ENCODE measurements around the gene CLEC2A.

Gene CLEC2A

DNA sequence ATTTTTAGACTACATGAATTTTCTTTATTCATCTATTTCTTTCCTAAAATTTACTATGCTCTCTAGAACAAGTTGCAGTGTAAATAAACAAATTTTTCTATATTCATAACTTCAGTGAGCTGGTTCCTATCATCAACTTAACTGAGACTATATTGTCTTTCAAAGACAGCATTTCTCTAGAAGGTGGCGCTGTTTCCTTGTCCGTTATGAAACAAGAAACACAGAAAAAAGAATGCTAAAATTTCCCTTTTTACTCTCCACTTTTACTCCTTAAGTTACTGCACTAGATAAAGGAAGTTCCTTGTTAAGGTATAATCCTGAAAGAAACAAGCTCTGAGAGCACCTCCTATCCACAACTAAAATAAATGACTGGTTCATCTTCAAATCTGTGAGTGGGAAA lies 8.2 kb upstream of the CLEC2A start:
- no peak for DNase-seq

GRCh38 chr12:9936591-9936990 lies 4.4 kb upstream of the CLEC2A start:
- Histone ChIP-seq H3K9me3 (no peaks in the 10 kb centered on the region), H3K27me3 (peaks cover 13% of the 10 kb centered on the region), H3K4me1 (no peaks in the 10 kb centered on the region), H3K4me3 (ENCODE audit: low read depth, low read length) (no peak overlapping the region), H3K36me3 (no peaks in the 10 kb centered on the region)
- DNase-seq: no peak
- TF ChIP-seq, protein P1, sequence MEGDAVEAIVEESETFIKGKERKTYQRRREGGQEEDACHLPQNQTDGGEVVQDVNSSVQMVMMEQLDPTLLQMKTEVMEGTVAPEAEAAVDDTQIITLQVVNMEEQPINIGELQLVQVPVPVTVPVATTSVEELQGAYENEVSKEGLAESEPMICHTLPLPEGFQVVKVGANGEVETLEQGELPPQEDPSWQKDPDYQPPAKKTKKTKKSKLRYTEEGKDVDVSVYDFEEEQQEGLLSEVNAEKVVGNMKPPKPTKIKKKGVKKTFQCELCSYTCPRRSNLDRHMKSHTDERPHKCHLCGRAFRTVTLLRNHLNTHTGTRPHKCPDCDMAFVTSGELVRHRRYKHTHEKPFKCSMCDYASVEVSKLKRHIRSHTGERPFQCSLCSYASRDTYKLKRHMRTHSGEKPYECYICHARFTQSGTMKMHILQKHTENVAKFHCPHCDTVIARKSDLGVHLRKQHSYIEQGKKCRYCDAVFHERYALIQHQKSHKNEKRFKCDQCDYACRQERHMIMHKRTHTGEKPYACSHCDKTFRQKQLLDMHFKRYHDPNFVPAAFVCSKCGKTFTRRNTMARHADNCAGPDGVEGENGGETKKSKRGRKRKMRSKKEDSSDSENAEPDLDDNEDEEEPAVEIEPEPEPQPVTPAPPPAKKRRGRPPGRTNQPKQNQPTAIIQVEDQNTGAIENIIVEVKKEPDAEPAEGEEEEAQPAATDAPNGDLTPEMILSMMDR (IDR thresholded peaks at IDR 0.05; ENCODE audit: low read depth, low read length): no peak

More for the DNA sequence above, 8.2 kb upstream of the CLEC2A start:
- no peaks in the 10 kb centered on the region for H3K4me1 ChIP-seq
- no peaks in the 10 kb centered on the region for H3K36me3 ChIP-seq
- H3K9me3 ChIP-seq: no peaks in the 10 kb centered on the region
- TF ChIP-seq, protein P1 (IDR thresholded peaks at IDR 0.05; ENCODE audit: low read depth, low read length): peak; percentile 28
- no peak overlapping the region for H3K4me3 ChIP-seq (ENCODE audit: low read depth, low read length)
- peaks cover 21% of the 10 kb centered on the region for H3K27me3 ChIP-seq

GRCh38 chr12:9935026-9935425 lies 2.9 kb upstream of the CLEC2A start:
- Histone ChIP-seq H3K4me1 (no peaks in the 10 kb centered on the region), H3K9me3 (no peaks in the 10 kb centered on the region), H3K4me3 (ENCODE audit: low read depth, low read length) (no peak overlapping the region), H3K27me3 (peaks cover 22% of the 10 kb centered on the region), H3K36me3 (no peaks in the 10 kb centered on the region)
- TF ChIP-seq, protein P1 (IDR thresholded peaks at IDR 0.05; ENCODE audit: low read depth, low read length): no peak
- no peak for DNase-seq

DNA sequence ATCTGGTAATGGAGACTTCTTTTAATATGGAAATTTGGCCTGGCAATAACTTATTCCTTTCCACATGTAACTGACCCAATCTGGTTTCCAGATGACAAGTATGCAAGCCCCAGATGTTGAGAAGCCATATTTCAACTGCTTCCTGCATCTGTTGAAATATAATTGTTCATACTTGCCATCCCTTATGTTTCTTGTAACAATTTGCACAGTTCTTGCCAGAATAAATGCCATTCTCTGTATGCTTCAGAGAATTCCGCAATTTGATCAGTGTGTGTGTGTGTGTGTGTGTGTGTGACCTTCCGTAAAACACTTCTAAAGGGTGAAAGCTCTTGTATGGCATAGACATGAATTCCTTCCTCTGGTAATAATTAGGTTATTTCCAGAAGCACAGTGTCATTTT lies 1.8 kb upstream of the CLEC2A start:
- no peaks in the 10 kb centered on the region for H3K36me3 ChIP-seq
- TF ChIP-seq, protein P1 (IDR thresholded peaks at IDR 0.05; ENCODE audit: low read depth, low read length): no peak
- no peaks in the 10 kb centered on the region for H3K9me3 ChIP-seq
- no peaks in the 10 kb centered on the region for H3K4me1 ChIP-seq
- no peak for DNase-seq
- H3K27me3 ChIP-seq: peaks cover 22% of the 10 kb centered on the region
- no peak overlapping the region for H3K4me3 ChIP-seq (ENCODE audit: low read depth, low read length)

- Histone ChIP-seq H3K36me3 (no peaks in the 10 kb centered on the region), H3K4me3 (ENCODE audit: low read depth, low read length) (no peak overlapping the region), H3K4me1 (no peaks in the 10 kb centered on the region), H3K27me3 (peaks cover 14% of the 10 kb centered on the region), H3K9me3 (no peaks in the 10 kb centered on the region)
- no peak for DNase-seq
- TF ChIP-seq, protein P1 (IDR thresholded peaks at IDR 0.05; ENCODE audit: low read depth, low read length): no peak
These were observed 925 bp downstream of the CLEC2A start for GRCh38 chr12:9931245-9931644.

DNA sequence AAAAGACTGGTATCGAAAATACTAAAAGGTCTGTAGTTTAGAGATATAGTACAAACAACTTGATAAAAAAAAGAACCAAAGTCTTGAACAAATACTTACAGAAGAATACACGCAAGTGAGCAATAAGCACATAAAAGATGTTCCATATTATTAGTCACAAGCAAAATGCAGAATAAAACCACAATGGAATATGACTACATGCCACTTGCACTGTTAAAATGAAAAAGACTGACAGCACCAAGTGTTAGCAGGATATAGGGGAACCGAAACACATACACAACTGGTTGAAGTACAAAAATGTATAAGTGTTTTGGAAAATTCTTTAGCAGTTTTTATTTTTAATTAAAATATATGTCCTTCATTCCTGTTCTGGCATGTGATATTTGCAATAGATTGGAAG lies 3.6 kb downstream of the CLEC2A start:
- peaks cover 9% of the 10 kb centered on the region; the same call in 1 of the 2 replicates for H3K27me3 ChIP-seq
- no peaks in the 10 kb centered on the region for H3K9me3 ChIP-seq
- no peak overlapping the region for H3K4me3 ChIP-seq (ENCODE audit: low read depth, low read length)
- TF ChIP-seq, protein P1 (IDR thresholded peaks at IDR 0.05; ENCODE audit: low read depth, low read length): no peak
- no peaks in the 10 kb centered on the region for H3K4me1 ChIP-seq
- H3K36me3 ChIP-seq: no peaks in the 10 kb centered on the region
- DNase-seq: no peak

Data from BE2C (cell line).